HG03432 (cell line): ENCODE measurements around the gene TMPRSS3.

Experiments used
- ATAC-seq: cut with Tn5 transposase; IDR thresholded peaks from one replicate; pipeline ENCODE4 v1.9.1; 2021; ENCODE audit warnings: mild to moderate bottlenecking, moderate library complexity; ENCODE audit not compliant: unreplicated experiment

The TMPRSS3 gene

DNA sequence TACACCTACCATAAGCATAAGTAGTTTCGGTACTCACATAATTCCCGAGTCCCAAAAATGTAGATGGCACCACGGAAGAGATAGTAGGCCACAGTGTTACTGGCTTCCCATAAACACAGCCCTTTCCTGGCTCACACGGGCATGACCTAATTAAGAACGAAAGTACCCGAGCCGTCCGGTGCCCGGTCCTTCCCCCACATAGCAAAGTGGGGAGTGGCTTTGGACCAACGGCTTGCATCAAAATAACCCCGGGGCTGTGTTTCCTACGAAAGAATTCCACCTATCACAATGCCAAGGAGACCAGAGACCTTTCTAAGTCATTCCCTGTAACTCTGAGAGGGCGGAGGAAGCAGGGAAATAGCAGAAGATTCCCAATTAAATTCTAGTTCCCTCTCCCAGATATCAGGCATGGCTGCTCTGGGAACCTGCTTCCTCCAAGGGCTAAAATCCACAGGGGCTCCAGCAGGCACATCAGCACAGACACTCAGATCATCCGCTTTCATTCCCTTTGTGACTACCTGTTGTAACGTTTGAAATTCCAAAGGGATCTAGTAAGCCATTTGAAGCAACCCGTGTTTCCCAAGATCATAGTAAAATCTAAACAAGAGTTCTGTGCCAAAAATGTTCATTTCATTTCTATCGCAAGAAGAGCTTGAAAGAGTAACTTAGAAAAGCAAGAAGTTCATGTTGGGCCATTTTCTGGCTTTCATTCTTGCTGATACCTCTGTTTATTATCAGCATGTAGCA lies at the start of gene TMPRSS3:
TMPRSS3 (minus strand) TSS at position 148 of the 747 bp plus-strand sequence. CDS start 635 bp downstream, outside the sequence.
- no peak for ATAC-seq

GRCh38 chr21:42445311-42445710 lies 49.5 kb upstream of the TMPRSS3 start:
- no peak for ATAC-seq

- ATAC-seq: no peak
Measured at GRCh38 chr21:42444745-42445059, 48.9 kb upstream of the TMPRSS3 start.

- no peak for ATAC-seq
Measured at GRCh38 chr21:42443876-42444744, 48.3 kb upstream of the TMPRSS3 start.

DNA sequence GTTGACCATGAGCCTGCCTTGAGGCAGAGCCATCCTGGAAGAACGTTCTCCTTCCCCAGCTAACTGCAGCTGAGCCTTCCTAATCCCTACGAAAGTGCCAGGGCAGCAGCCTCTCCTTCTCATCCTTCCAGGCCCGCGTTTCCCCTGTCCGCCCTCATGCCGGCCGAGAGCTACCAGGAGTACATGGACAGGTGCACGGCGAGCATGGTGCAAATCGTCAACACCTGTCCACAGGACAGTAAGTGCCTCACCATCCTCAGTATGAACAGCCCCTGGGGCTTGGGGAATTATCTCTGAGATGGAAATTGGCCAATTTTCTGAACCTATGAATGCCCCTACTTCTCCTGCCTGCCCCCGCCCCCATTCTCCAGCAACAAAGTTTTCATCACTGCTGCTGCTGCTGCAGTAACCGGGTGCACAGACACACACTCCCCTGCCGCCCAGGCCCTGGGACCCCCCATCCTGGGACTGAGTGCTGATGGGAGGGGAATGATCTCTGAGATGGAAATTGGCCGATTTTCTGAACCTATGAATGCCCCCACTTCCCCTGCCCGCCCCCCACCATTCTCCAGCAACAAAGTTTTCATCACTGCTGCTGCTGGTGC lies 47.4 kb upstream of the TMPRSS3 start:
- ATAC-seq: no peak

DNA sequence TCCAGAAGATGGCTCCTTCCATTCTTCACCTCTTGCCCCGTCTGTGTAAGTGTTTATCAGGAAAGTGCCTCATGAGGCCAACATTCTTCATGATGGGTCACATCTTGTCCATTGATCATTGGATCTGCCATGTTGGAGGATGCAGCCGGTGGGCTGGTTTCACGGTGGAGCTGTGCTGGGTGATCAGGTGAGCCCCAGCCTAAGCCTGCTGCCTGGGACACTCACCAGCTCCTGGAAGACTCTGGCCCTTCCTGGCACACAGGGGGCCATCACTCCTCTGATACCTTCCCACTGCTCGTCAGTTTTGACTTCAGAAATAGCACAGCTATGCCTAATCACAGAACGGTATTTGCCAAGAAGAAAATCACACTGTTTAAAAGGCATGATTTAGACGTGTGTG lies 46.1 kb upstream of the TMPRSS3 start:
- no peak for ATAC-seq

DNA sequence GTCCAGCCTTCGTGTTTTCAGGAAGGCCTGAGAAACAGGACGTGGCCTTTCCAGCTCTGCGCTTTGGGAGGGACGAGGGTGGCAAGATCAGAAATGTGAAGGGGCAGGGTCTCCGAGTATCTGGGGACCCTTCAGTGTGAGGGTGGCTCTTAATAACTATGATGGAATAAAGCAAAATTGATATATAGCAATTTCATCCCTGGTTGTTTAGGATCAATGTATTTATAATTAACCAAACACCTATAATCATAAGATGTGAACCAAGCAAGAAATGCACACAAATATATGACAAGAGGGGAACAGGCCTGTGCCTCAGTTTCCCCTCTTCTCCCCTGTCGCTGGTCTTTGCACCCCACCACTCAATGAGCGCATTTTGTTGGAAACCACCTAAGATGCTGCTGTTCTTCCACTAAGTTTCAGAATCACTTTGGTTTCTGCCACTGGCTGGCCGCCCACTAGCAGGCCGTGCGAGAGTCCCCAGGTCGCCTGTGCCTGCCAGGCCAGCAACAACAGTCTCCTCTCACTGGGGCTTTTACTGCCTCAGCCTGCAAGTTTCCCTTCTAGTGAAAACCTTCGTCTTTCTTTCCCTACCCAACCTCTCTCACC lies 44.4 kb upstream of the TMPRSS3 start:
- peak; percentile 80 for ATAC-seq

- ATAC-seq: no peak
Measured at GRCh38 chr21:42439284-42440186, 43.7 kb upstream of the TMPRSS3 start.

DNA sequence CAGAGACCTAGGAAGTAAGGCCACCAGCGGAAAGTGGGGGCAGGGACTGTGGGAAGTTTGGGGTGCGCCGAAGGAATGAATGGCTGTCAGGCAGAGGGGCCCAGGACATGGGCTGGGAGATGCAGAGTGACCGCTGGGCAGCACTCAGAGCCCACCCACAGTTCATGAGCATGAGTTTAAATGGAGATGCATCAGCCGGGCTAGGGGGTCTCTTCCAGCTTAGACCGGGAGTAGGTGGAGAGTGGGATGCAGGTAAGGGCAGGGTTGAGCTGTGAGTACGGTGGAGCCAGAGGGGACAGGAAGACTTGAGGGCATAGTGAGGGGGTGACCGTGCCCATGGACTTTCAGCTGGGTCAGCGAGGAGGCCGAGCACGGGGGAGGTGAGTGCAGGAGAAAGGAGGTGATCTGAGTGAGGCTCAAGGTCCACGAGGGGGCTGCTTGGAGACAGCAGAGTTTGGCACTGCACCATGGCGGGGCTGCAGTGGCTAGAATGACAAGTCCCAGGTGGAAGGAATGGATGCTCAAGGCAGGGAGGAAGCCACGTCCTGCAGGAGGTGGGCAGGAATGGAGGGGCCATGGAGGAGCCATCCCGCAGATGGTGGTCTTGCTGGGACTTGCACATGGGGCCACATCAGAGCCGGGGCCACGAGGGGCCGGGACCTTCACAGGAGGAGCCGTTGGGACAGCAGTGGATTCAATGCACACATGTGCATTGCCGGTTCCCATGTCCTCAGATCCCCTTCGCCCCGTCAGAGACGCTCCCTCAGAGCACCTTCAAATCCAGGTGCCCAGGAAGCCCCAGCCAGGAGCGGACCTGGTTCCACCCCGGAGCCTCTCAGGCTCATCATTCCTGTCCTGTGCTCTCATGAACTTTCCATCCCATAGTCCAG lies 42.7 kb upstream of the TMPRSS3 start:
- no peak for ATAC-seq

DNA sequence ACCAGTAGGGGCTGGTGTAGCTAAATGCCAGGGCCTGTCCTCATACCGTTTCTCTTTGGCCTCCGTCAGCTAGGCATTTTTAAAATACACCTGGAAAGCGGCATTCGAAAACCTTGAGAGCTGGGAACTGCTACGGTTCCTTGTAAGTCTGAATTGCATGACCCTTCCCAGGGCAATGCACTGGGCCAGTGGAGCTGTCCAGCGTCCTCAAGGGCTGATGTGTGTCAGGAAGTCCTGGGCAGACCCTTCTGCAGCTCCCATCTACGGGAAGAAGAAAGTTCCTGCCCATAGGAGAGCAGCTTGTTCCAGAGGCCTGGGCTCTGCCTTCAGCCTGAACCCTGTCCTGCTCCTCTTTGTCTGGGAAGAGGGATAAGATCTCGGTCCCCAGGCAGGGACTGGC lies 41.9 kb upstream of the TMPRSS3 start:
- no peak for ATAC-seq

DNA sequence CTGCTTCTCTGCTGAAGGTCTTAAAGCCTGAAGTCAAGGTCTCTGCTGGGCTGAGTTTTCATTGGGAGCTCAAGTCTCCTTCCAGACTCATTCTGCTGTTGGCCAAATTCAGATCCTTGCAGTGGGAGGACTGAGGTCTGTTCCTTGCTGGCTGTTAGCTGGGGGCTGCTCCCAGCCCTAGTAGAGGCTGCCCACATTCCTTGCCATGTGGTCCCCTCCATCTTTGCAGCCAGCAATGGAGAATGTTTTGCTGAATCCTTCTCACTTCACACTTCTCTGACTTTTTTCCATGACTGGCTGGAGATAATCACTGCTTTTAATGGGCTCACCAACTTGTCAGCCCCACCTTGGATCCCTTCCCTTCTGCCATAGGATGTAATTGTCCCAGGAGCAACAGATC lies 41.1 kb upstream of the TMPRSS3 start:
- no peak for ATAC-seq

GRCh38 chr21:42435833-42436232 lies 40.0 kb upstream of the TMPRSS3 start:
- ATAC-seq: no peak

DNA sequence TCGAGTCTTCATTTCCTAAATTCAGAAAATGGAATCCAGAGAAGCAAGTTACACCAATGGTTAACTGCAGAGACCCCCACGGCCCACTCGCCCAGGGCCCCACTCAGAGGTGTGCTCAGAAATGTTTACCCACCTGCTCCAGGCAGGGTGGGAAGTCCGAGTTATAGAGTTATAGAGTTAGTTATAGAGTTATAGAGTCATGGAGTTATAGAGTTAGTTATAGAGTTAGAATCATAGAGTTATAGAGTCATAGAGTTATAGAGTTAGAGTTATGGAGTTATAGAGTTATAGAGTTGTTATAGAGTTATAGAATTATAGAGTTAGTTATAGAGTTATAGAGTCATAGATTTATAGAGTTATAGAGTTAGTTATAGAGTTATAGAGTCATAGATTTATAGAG lies 39.5 kb upstream of the TMPRSS3 start:
- no peak for ATAC-seq

DNA sequence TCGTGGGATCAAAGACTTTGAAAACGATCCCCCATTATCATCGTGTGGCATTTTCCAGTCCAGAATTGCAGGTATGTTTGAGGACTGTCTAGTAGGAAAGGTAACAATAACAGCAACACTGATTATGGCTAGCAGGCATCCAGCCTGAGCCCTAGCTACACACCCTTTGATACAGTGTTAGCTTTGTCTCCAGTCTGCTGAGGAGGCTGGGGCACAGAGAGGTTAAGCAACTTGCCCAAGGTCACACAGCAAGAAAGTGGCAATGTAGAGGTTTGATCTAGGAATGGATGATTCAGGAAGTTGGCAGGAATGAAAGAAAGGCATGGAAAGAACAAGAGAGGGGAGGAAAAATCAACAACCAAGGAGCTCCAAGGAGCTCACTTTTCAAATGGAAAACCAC lies 39.0 kb upstream of the TMPRSS3 start:
- no peak for ATAC-seq

- ATAC-seq: no peak
Measured at GRCh38 chr21:42433946-42434551, 38.2 kb upstream of the TMPRSS3 start.

DNA sequence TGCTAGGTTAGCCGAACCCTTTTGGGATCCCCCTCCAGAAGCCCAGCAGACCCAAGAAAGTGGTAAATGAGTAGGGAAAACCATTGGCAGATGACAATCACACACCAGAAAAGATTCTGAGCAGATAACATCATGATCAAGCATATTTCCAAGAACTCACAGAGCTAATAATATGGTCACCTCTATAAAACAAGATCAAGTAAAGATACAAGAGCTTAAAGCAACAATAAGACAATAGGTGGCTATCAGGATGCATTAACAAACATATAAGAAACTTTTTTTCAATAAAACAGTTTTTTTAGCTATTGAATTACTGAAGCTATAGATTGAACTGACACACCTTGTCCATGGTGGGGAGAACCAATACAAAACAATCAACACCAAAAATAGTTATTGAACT lies 36.8 kb upstream of the TMPRSS3 start:
- ATAC-seq: no peak

DNA sequence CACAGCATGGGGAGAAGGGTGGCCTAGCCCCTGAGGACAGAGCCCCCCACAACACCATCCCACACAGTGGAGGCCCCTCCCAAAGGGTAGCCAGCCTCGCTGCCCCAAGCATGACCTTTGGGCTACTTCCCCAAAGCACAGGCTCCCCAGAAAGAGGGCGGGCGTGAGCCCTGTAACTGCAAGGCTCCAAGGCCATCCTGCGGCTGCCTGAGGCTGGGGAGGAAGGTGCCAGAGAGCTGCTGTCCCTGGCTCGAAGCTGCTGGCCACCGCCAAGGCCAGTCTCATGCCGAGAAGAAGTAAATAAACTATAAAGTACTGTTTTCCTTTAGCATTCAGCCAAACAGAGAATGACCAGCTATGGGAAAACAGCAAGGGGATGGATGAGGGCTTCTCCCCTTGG lies 35.3 kb upstream of the TMPRSS3 start:
- ATAC-seq: no peak

DNA sequence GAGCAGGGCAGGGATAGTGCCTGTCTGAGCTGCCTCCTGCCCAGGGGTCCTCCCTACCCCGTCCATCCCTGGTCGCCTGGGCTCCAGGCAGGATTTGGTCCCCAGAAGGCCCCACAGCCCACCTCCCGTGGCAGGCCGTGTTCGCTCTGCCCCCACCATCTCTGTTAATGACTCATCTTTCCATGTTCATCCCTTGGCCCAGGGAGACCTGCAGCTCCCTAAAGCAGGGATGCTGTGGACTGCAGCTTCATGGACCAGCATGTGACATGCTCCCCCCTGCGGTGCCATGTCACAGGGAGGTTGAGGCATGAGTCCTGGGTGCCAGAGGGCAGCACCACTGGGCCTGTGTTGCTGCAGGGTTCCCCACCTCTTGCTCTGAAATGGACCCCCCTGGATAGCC lies 34.7 kb upstream of the TMPRSS3 start:
- ATAC-seq: no peak

DNA sequence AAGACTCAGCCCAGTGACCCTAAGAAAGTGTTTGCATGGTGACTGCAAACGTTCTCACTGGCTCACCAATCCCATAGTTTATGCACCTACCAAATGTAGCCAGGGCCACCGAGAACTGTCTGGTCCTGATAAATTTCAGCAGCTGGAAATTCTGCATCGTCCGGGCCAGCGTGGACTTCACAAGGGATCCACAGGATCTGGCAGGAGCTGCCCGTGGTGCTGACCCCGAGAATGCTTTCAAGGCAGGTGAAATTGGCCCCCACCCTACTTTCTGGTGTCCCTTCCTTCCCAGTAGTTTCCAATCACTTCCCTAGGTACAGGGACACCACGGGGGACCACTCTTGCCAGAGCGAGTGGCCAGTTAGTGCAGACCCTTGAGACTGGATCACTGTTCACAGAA lies 34.0 kb upstream of the TMPRSS3 start:
- no peak for ATAC-seq
